Kidney (tissue), 14 donors: Measurements from ENCODE around the gene POMT1. TPM values are rescaled to one million over a fixed set of nuclear protein-coding genes. Genes with fewer than 3 reads are reported as not detected.

Experiments
- DNase-seq, 5 donors: peaks; one replicate each; pipeline ENCODE4 v3.0.0-alpha.2; 2013 to 2020
- FAIRE-seq: peaks from 2 replicates; lab custom pipeline; 2012; peaks lifted over from hg19 to GRCh38; lab: Jason Lieb, UNC
- H3K27ac ChIP-seq, 2 donors: one replicate each; pipeline ENCODE4 v1.7.0; 2013; ENCODE audit warnings: low read depth in 2 of 2, low read length in 2 of 2, inconsistent platforms in 1 of 2
- H3K27me3 ChIP-seq: one replicate; pipeline ENCODE4 v1.7.1; 2013; ENCODE audit warnings: low read length, inconsistent platforms; ENCODE audit not compliant: control insufficient read depth, insufficient read depth
- H3K36me3 ChIP-seq, 3 donors: one replicate each; pipeline versions ENCODE4 v1.7.0 to v1.7.1; 2013; ENCODE audit warnings: low read length in 3 of 3, control low read depth in 1 of 3, inconsistent platforms in 1 of 3; ENCODE audit not compliant: insufficient read depth in 3 of 3, control insufficient read depth in 2 of 3
- H3K4me1 ChIP-seq, 3 donors: one replicate each; pipeline versions ENCODE4 v1.7.0 to v1.7.1; 2013; ENCODE audit warnings: low read length in 3 of 3, inconsistent platforms in 1 of 3, low read depth in 1 of 3; ENCODE audit not compliant: control insufficient read depth in 2 of 3, insufficient read depth in 2 of 3
- H3K4me3 ChIP-seq, 3 donors: one replicate each; pipeline versions ENCODE4 v1.7.0 to v1.8.1; 2013; ENCODE audit warnings: low read length in 3 of 3, control low read depth in 1 of 3, inconsistent platforms in 1 of 3
- H3K9ac ChIP-seq, 3 donors: one replicate each; pipeline versions ENCODE4 v1.7.0 to v1.7.1; 2013; ENCODE audit warnings: low read length in 3 of 3, control low read depth in 1 of 3, inconsistent platforms in 1 of 3
- H3K9me3 ChIP-seq, 3 donors: one replicate each; pipeline versions ENCODE4 v1.7.0 to v1.7.1; 2013; ENCODE audit warnings: low read length in 3 of 3, control low read depth in 1 of 3, inconsistent platforms in 1 of 3; ENCODE audit not compliant: control insufficient read depth in 2 of 3, insufficient read depth in 1 of 3
- intact Hi-C: fragments of 100-400 bp; cut with DNase I; formaldehyde crosslinking; loops from one replicate; pipeline ENCODE4 v1.11.1; 2022
- polyA plus RNA-seq: library from polyadenylated mRNA; stranded (reverse); fragments of 350-450 nt; fragmentation: Illumina TruSeq; extraction: RNeasy Lipid Tissue Mini Kit (QIAGEN cat#74804); gene quantifications from one replicate; pipeline ENCODE4 v1.2.3, GENCODE V29; 2014; ENCODE audit warnings: low read depth, low replicate concordance; ENCODE audit not compliant: insufficient read depth
- total RNA-seq: library from RNA; stranded (reverse); fragmentation: NEBNext Ultra II Directional; extraction: Animal tissue kit (Norgen Biotek cat#: 25700); gene quantifications from one replicate; pipeline ENCODE4 v1.2.1, GENCODE V29; 2021
- TF ChIP-seq, protein P1 (sequence below): IDR thresholded peaks from 3 replicates; pipeline ENCODE4 v1.5.1; 2012; ENCODE audit warnings: mild to moderate bottlenecking, moderate library complexity, borderline replicate concordance; ENCODE audit not compliant: insufficient read depth; ENCODE audit errors: extremely low read depth
- donor health status: control.
- donor health status: control.
- donor health status: control.
- donor health status: control.
- donor health status: control.
- donor health status: DM: yes; HTN: yes; CAD: no.
- donor health status: Normal renal cell carcinoma (clear cell type).

POMT1 gene
- total and polyA plus RNA-seq, 2 donors from 2014 or later, result 32.3 to 36.5 TPM

- no peak for DNase-seq
- no peak for FAIRE-seq
Observed at GRCh38 chr9:131555841-131556673, 53.3 kb downstream of the POMT1 start.

DNA sequence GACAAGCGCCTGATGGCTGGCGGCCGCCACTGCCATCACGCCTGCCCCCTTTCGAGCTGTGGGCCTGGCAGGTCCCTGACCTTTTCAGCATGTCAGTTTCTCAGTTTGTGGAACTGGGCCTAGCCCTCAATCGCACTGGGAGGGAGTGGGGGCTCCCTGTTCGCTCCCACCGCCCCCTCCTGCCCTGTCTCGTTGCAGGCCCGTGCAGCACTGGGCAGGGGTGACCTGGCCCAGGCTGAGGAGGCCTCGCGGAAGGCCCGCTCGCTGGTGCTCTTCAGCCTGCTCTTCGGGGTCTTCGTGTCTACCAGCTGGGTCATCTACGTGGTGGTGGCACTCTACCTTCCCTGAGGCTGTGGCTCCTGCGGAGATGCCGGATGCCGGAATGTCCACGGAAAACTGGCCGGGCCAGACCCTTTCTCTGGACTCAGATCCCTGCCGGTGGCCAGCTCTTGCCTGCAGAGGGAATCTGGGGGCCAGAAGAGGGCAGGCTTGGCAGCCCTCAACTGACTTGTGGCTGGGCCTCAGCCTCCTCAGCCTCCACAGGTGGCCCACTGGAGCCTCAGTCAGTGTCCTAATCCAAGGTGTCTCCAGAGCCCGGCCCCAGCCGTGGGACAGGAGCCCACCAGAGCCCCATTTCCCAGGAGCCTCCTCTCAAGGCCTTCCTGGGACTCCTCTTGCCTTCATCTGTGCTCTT lies 55.3 kb downstream of the POMT1 start:
- no peak overlapping the region for H3K9ac ChIP-seq
- H3K4me3 ChIP-seq, result no peak overlapping the region
- H3K36me3 ChIP-seq, result no peaks in the 10 kb centered on the region
- H3K4me1 ChIP-seq, result no peaks in the 10 kb centered on the region
- no peaks in the 10 kb centered on the region for H3K27me3 ChIP-seq
- TF ChIP-seq, protein P1, sequence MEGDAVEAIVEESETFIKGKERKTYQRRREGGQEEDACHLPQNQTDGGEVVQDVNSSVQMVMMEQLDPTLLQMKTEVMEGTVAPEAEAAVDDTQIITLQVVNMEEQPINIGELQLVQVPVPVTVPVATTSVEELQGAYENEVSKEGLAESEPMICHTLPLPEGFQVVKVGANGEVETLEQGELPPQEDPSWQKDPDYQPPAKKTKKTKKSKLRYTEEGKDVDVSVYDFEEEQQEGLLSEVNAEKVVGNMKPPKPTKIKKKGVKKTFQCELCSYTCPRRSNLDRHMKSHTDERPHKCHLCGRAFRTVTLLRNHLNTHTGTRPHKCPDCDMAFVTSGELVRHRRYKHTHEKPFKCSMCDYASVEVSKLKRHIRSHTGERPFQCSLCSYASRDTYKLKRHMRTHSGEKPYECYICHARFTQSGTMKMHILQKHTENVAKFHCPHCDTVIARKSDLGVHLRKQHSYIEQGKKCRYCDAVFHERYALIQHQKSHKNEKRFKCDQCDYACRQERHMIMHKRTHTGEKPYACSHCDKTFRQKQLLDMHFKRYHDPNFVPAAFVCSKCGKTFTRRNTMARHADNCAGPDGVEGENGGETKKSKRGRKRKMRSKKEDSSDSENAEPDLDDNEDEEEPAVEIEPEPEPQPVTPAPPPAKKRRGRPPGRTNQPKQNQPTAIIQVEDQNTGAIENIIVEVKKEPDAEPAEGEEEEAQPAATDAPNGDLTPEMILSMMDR, result no peak
- DNase-seq (no peak), FAIRE-seq (no peak)
- no peak overlapping the region for H3K27ac ChIP-seq
- intact Hi-C loops, result no loop called here
- peaks cover 0 to 5% (median 0%) of the 10 kb centered on the region in 3 donors for H3K9me3 ChIP-seq

More at GRCh38 chr9:131555841-131556673, 53.3 kb downstream of the POMT1 start:
- intact Hi-C loops, result no loop called here
- Histone ChIP-seq H3K4me3 (no peak overlapping the region), H3K9me3 (no peaks in the 10 kb centered on the region), H3K9ac (no peak overlapping the region), H3K36me3 (no peaks in the 10 kb centered on the region), H3K4me1 (no peaks in the 10 kb centered on the region), H3K27ac (no peak overlapping the region), H3K27me3 (no peaks in the 10 kb centered on the region)
- TF ChIP-seq, protein P1, result no peak

GRCh38 chr9:131559421-131560000 lies 56.8 kb downstream of the POMT1 start:
- TF ChIP-seq, protein P1, result no peak
- FAIRE-seq (no peak), DNase-seq (no peak)
- H3K27ac ChIP-seq, result no peak overlapping the region
- peaks cover 0 to 5% (median 0%) of the 10 kb centered on the region in 3 donors for H3K9me3 ChIP-seq
- no peak overlapping the region for H3K4me3 ChIP-seq
- intact Hi-C loops, result no loop called here
- H3K4me1 ChIP-seq, result no peaks in the 10 kb centered on the region
- H3K9ac ChIP-seq, result no peak overlapping the region
- H3K27me3 ChIP-seq, result no peaks in the 10 kb centered on the region
- H3K36me3 ChIP-seq, result no peaks in the 10 kb centered on the region
